HepG2 (cell line): Measurements from ENCODE around the gene AGXT. TPM values are rescaled to one million over a fixed set of nuclear protein-coding genes. Genes with fewer than 3 reads are reported as not detected.
A peak's percentile ranks its signal among the peaks of the same experiment; 100 is the strongest.

Experiments used
- CBX2 ChIP-seq, 2 experiments: fragments of 200-600 bp in 1 of 2; sonication (generic); formaldehyde crosslinking in 1 of 2; IDR thresholded peaks; 2 replicates each; pipeline versions ENCODE4 v1.7.0 to v1.8.1; 2018 to 2022; ENCODE audit warnings: low read depth in 2 of 2, low read length in 1 of 2, mild to moderate bottlenecking in 1 of 2, missing genetic modification reagents in 1 of 2
- EHMT2 ChIP-seq: fragments of 200-600 bp; sonication (generic); IDR thresholded peaks from 2 replicates; pipeline ENCODE4 v1.7.0; 2017; ENCODE audit warnings: antibody characterized with exemption, low read depth, low read length, borderline replicate concordance
- GFI1 ChIP-seq: sonication (generic); formaldehyde crosslinking; IDR thresholded peaks from 2 replicates; pipeline ENCODE4 v1.5.0; 2020; ENCODE audit warnings: missing genetic modification reagents, mild to moderate bottlenecking, borderline replicate concordance
- HMG20B ChIP-seq: conservative IDR thresholded peaks from 2 replicates; pipeline ENCODE4 v1.6.1; 2016; ENCODE audit warnings: missing genetic modification reagents, missing compliant biosample characterization
- IRF2 ChIP-seq: IDR thresholded peaks from 2 replicates; pipeline ENCODE4 v1.6.1; 2018; ENCODE audit warnings: missing genetic modification reagents, missing compliant biosample characterization
- KDM3A ChIP-seq: IDR thresholded peaks from 2 replicates; pipeline ENCODE4 v1.6.1; 2018; ENCODE audit warnings: low read depth, missing compliant biosample characterization
- MAFG ChIP-seq: sonication (generic); formaldehyde crosslinking; IDR thresholded peaks from 2 replicates; pipeline ENCODE4 v1.5.1; 2020; ENCODE audit warnings: mild to moderate bottlenecking, missing genetic modification reagents
- MTF2 ChIP-seq: sonication (generic); formaldehyde crosslinking; IDR thresholded peaks from 2 replicates; pipeline ENCODE4 v1.5.0; 2020; ENCODE audit warnings: missing genetic modification reagents, borderline replicate concordance
- NFE2 ChIP-seq: sonication (generic); formaldehyde crosslinking; IDR thresholded peaks from 2 replicates; pipeline ENCODE4 v1.4.0; 2020; ENCODE audit warnings: missing genetic modification reagents
- PCBP2 ChIP-seq: fragments of 200-400 bp; formaldehyde crosslinking; optimal IDR thresholded peaks from 2 replicates; pipeline ENCODE3; 2018; ENCODE audit warnings: low read length, low read depth; ENCODE audit not compliant: poor library complexity, severe bottlenecking
- SNAI1 ChIP-seq: sonication (generic); formaldehyde crosslinking; IDR thresholded peaks from 2 replicates; pipeline ENCODE4 v1.5.0; 2020; ENCODE audit warnings: mild to moderate bottlenecking, missing genetic modification reagents, borderline replicate concordance
- ZNF407 ChIP-seq: sonication (generic); formaldehyde crosslinking; IDR thresholded peaks from one replicate; pipeline ENCODE4 v1.5.1; 2020; ENCODE audit warnings: mild to moderate bottlenecking, missing genetic modification reagents; ENCODE audit errors: not compliant biosample characterization
- ZNF501 ChIP-seq: sonication (generic); formaldehyde crosslinking; IDR thresholded peaks from 2 replicates; pipeline ENCODE4 v1.5.1; 2020; ENCODE audit warnings: mild to moderate bottlenecking, moderate library complexity, missing genetic modification reagents
- ZNF839 ChIP-seq: sonication (generic); formaldehyde crosslinking; IDR thresholded peaks from 2 replicates; pipeline ENCODE4 v1.4.0; 2020; ENCODE audit warnings: missing genetic modification reagents, mild to moderate bottlenecking, borderline replicate concordance
- ZSCAN31 ChIP-seq: sonication (generic); formaldehyde crosslinking; IDR thresholded peaks from 2 replicates; pipeline ENCODE4 v1.5.0; 2020; ENCODE audit warnings: low read depth, mild to moderate bottlenecking, missing genetic modification reagents
- polyA plus RNA-seq, 8 experiments: library from polyadenylated mRNA; depleted of rRNA in 3 of 8; stranded (reverse) in 7 of 8; unstranded in 1 of 8; fragments of >200 nt; fragmentation: Illumina TruSeq in 4 of 8; extraction: Trizol in 4 of 8; gene quantifications; 2 replicates each; pipeline versions ENCODE4 v1.2.1 to v1.2.3, GENCODE V29; 2011 to 2016; ENCODE audit warnings: low read depth in 4 of 8, missing spikeins in 1 of 8, mixed read lengths in 1 of 8; ENCODE audit not compliant: insufficient read depth in 1 of 8
- total RNA-seq, 5 experiments: library from RNA; depleted of rRNA; stranded (reverse); fragments of >200 nt; fragmentation: Illumina TruSeq; extraction: Trizol; gene quantifications; 2 replicates each; pipeline ENCODE4 v1.2.3, GENCODE V29; 2016; ENCODE audit warnings: low read depth in 1 of 5
- TF ChIP-seq, protein P1 (sequence below): sonication (generic); formaldehyde crosslinking; IDR thresholded peaks from 2 replicates; pipeline ENCODE4 v1.5.1; 2020; ENCODE audit warnings: mild to moderate bottlenecking, missing genetic modification reagents, moderate library complexity

Gene AGXT
- total and polyA plus RNA-seq, 2 of the 13 experiments (the other 11 are each of a cell fraction or from before 2014, with no cell fraction given), result 41.9 to 96.1 TPM

- 0 out of 2 replicates have a peak, but pooled peaks have one; percentile 78 for TF ChIP-seq MTF2
- no peak for TF ChIP-seq SNAI1 (CRISPR knock-in tag)
- no peak; the same call in 1 of the 2 replicates for TF ChIP-seq ZNF501 (CRISPR knock-in tag)
- TF ChIP-seq MAFG (CRISPR knock-in tag), result no peak
- no peak for TF ChIP-seq NFE2 (CRISPR knock-in tag)
- peak; percentile 39 for TF ChIP-seq KDM3A (CRISPR knock-in tag)
- TF ChIP-seq ZNF839, result 0 out of 2 replicates have a peak, but pooled peaks have one; percentile 40
- peak; percentile 8; the same call in 1 of the 2 replicates for TF ChIP-seq ZSCAN31 (CRISPR knock-in tag)
- no peak for TF ChIP-seq EHMT2
- TF ChIP-seq ZNF407 (CRISPR knock-in tag), result peak; percentile 29
- TF ChIP-seq, protein P1, sequence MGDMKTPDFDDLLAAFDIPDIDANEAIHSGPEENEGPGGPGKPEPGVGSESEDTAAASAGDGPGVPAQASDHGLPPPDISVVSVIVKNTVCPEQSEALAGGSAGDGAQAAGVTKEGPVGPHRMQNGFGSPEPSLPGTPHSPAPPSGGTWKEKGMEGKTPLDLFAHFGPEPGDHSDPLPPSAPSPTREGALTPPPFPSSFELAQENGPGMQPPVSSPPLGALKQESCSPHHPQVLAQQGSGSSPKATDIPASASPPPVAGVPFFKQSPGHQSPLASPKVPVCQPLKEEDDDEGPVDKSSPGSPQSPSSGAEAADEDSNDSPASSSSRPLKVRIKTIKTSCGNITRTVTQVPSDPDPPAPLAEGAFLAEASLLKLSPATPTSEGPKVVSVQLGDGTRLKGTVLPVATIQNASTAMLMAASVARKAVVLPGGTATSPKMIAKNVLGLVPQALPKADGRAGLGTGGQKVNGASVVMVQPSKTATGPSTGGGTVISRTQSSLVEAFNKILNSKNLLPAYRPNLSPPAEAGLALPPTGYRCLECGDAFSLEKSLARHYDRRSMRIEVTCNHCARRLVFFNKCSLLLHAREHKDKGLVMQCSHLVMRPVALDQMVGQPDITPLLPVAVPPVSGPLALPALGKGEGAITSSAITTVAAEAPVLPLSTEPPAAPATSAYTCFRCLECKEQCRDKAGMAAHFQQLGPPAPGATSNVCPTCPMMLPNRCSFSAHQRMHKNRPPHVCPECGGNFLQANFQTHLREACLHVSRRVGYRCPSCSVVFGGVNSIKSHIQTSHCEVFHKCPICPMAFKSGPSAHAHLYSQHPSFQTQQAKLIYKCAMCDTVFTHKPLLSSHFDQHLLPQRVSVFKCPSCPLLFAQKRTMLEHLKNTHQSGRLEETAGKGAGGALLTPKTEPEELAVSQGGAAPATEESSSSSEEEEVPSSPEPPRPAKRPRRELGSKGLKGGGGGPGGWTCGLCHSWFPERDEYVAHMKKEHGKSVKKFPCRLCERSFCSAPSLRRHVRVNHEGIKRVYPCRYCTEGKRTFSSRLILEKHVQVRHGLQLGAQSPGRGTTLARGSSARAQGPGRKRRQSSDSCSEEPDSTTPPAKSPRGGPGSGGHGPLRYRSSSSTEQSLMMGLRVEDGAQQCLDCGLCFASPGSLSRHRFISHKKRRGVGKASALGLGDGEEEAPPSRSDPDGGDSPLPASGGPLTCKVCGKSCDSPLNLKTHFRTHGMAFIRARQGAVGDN, result peak; percentile 38; the same call in 1 of the 2 replicates
- no peak for TF ChIP-seq HMG20B (CRISPR knock-in tag)
- TF ChIP-seq CBX2 (IDR thresholded peaks at IDR 0.05; ENCODE audit: low read depth, low read length), result no peak
- TF ChIP-seq CBX2 (CRISPR knock-in tag; IDR thresholded peaks at IDR 0.05; ENCODE audit: low read depth), result no peak
- TF ChIP-seq IRF2 (CRISPR knock-in tag), result peak; percentile 62
- TF ChIP-seq GFI1 (CRISPR knock-in tag), result no peak
- TF ChIP-seq PCBP2, result no peak
Observed at GRCh38 chr2:240856151-240856980, 12.3 kb upstream of the AGXT start (continued).
